Gastroesophageal sphincter (tissue), 4 donors: ENCODE results near the gene EXOC6B. TPM values are rescaled to one million over a fixed set of nuclear protein-coding genes. Genes with fewer than 3 reads are reported as not detected.

Source experiments
- ATAC-seq: fragments of 150-250 bp; one replicate; pipeline ENCODE4 v1.9.1; 2016; ENCODE audit warnings: mild to moderate bottlenecking, moderate library complexity
- H3K27ac ChIP-seq, 4 donors: fragments of 200-600 bp; sonication (generic) in 3 of 4; 1 replicate in 3 of 4; 2 replicates in 1 of 4; pipeline ENCODE4 v1.5.1; 2016 to 2019
- H3K27me3 ChIP-seq: fragments of 200-600 bp; sonication (generic); one replicate; pipeline ENCODE4 v1.5.1; 2019
- H3K36me3 ChIP-seq, 2 donors: fragments of 200-600 bp; sonication (generic); one replicate each; pipeline ENCODE4 v1.5.1; 2019; ENCODE audit warnings: control low read depth in 1 of 2
- H3K4me1 ChIP-seq, 3 donors: fragments of 200-600 bp; sonication (generic); 1 replicate in 2 of 3; 2 replicates in 1 of 3; pipeline ENCODE4 v1.5.1; 2016 to 2019; ENCODE audit warnings: control low read depth in 2 of 3
- H3K4me3 ChIP-seq, 2 donors: fragments of 200-600 bp; sonication (generic); one replicate each; pipeline ENCODE4 v1.5.1; 2019; ENCODE audit warnings: mild to moderate bottlenecking in 1 of 2, moderate library complexity in 1 of 2
- H3K9me3 ChIP-seq, 3 donors: fragments of 200-600 bp; sonication (generic); one replicate each; pipeline ENCODE4 v1.5.1; 2017 to 2019; ENCODE audit warnings: control low read depth in 2 of 3
- EP300 ChIP-seq: sonication (generic); formaldehyde crosslinking; IDR thresholded peaks from one replicate; pipeline ENCODE4 v1.6.1; 2017; ENCODE audit warnings: antibody characterized with exemption, mild to moderate bottlenecking
- POLR2A ChIP-seq, 2 donors: fragments of 450-650 bp; IDR thresholded peaks; one replicate each; pipeline ENCODE4 v1.6.1; 2017; ENCODE audit warnings: antibody characterized with exemption in 2 of 2, mild to moderate bottlenecking in 2 of 2, moderate library complexity in 1 of 2
- POLR2AphosphoS5 ChIP-seq: sonication (generic); formaldehyde crosslinking; IDR thresholded peaks from one replicate; pipeline ENCODE4 v1.6.1; 2017; ENCODE audit warnings: antibody characterized with exemption
- WGBS, 2 donors: methylation state at CpG; one replicate each; pipeline ENCODE4 v1.1.5; 2018; ENCODE audit warnings: low coverage in 1 of 2; 5-methylcytosine and 5-hydroxymethylcytosine counted together
- total RNA-seq, 4 donors: library from RNA; depleted of rRNA; stranded (reverse); fragments of >200 nt; gene quantifications; one replicate each; pipeline ENCODE4 v1.1.0, GENCODE V29; 2016
- TF ChIP-seq, protein P1 (sequence below), 4 experiments: fragments of 200-600 bp in 2 of 4; fragments of 450-650 bp in 2 of 4; sonication (generic) in 1 of 4; IDR thresholded peaks; one replicate each; pipeline ENCODE4 v1.5.1; 2017 to 2019; ENCODE audit warnings: antibody characterized with exemption in 4 of 4, mild to moderate bottlenecking in 2 of 4, moderate library complexity in 2 of 4

Gene EXOC6B
- total RNA-seq, 4 donors from 2014 or later: 35.3 to 47.2 (median 41.2) TPM

DNA sequence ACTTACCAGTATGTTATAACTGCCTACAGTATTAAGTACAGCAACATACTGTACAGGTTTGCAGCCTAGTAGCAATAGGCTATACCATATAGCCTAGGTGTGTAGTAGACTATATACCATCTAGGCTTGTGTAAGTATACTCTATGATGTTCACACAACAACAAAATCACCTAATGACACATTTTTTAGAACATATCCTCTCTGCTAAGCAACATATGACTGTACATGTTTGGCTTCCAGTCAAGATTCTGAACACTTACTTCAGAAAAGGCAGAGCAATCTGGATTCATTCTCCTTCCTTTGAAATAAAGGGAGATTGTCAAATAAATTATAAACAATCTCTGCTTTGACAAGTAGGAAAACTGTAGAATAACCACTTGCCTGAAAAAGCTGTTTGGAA, 81.8 kb downstream of the EXOC6B start:
- peaks cover 0 to 13% (median 0%) of the 10 kb centered on the region in 3 donors for H3K4me1 ChIP-seq
- no peaks in the 10 kb centered on the region for H3K27me3 ChIP-seq
- TF ChIP-seq POLR2AphosphoS5 (no peak), POLR2A (IDR thresholded peaks at IDR 0.05) (no peak), EP300 (no peak)
- TF ChIP-seq, protein P1, sequence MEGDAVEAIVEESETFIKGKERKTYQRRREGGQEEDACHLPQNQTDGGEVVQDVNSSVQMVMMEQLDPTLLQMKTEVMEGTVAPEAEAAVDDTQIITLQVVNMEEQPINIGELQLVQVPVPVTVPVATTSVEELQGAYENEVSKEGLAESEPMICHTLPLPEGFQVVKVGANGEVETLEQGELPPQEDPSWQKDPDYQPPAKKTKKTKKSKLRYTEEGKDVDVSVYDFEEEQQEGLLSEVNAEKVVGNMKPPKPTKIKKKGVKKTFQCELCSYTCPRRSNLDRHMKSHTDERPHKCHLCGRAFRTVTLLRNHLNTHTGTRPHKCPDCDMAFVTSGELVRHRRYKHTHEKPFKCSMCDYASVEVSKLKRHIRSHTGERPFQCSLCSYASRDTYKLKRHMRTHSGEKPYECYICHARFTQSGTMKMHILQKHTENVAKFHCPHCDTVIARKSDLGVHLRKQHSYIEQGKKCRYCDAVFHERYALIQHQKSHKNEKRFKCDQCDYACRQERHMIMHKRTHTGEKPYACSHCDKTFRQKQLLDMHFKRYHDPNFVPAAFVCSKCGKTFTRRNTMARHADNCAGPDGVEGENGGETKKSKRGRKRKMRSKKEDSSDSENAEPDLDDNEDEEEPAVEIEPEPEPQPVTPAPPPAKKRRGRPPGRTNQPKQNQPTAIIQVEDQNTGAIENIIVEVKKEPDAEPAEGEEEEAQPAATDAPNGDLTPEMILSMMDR (IDR thresholded peaks at IDR 0.05): no peak
- no peak overlapping the region for H3K4me3 ChIP-seq
- no peak overlapping the region for H3K27ac ChIP-seq
- H3K9me3 ChIP-seq: no peaks in the 10 kb centered on the region
- H3K36me3 ChIP-seq: peaks cover 0 to 14% of the 10 kb centered on the region in 2 donors
- ATAC-seq: no peak

DNA sequence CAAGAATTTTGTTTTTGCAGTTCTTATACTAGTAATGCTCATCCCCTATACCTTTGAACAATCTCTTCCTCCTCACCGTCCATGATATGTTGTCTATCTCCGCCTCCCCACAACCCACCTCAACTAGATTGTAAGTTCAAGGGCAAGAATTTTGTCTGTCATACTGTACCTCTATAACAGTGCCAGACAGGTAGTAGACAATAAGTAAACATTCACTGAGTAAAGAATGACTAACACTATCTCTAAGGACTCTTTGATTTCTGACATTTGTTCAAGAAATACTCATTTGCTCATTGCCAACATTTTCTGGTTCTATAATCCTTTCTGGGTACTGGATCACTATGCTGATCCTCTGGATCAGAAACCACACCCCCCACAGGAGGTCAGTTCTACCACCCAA, 82.4 kb downstream of the EXOC6B start:
- no peak for ATAC-seq
- Histone ChIP-seq H3K4me3 (no peak overlapping the region), H3K9me3 (no peaks in the 10 kb centered on the region), H3K4me1 (peaks cover 0 to 11% (median 0%) of the 10 kb centered on the region in 3 donors), H3K27ac (no peak overlapping the region), H3K36me3 (peaks cover 0 to 18% of the 10 kb centered on the region in 2 donors), H3K27me3 (no peaks in the 10 kb centered on the region)
- TF ChIP-seq, protein P1 (IDR thresholded peaks at IDR 0.05): no peak
- no peak for TF ChIP-seq POLR2A (IDR thresholded peaks at IDR 0.05)
- no peak for TF ChIP-seq POLR2AphosphoS5
- no peak for TF ChIP-seq EP300
- 100% methylated on average over 2 of the region's 2 CpGs for WGBS, 2 donors

DNA sequence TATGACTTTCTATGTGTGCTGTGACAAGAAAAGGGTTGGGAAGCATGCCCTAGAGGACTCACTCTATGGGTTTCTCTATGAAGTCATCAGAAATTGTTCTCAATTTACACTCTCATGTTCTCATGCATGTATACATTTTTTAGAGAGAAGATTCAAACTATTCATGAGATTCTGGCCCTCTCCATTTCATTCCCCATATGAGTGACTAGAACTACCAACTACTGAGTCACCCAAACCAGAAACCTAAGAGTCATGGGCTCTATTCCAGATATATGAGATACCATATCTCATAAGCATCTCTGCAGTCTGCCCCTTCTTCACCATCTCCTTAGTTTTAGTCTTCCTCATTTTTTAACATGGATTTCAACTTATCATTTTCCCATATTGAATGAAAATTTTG, 87.7 kb downstream of the EXOC6B start:
- Histone ChIP-seq H3K27ac (no peak overlapping the region), H3K4me3 (no peak overlapping the region), H3K36me3 (peaks cover 0 to 20% of the 10 kb centered on the region in 2 donors), H3K9me3 (no peaks in the 10 kb centered on the region), H3K4me1 (no peaks in the 10 kb centered on the region), H3K27me3 (no peaks in the 10 kb centered on the region)
- ATAC-seq: no peak
- TF ChIP-seq, protein P1 (IDR thresholded peaks at IDR 0.05): no peak
- TF ChIP-seq EP300: no peak
- TF ChIP-seq POLR2AphosphoS5: no peak
- no peak for TF ChIP-seq POLR2A (IDR thresholded peaks at IDR 0.05)

DNA sequence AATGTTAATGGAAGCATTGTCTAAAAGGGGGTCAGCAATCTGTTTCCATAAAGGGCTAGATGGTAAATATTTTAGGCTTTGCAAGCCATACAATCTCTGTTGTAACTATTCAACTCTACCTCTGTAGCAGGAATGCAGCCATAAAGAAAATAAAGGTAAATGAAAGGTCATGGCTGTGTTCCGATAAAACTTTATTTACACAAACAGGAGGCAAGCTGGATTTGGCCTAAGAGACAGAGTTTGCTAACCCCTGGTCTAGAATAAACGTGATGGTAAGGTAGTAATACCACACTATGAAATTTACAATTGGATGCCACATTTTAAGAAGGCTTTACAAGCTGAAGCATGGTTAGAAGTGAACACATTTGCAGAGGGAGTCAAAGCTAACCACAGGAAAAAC, 91.4 kb downstream of the EXOC6B start:
- no peak for ATAC-seq
- 70 to 84% methylated on average over 2 of the region's 2 CpGs for WGBS, 2 donors

DNA sequence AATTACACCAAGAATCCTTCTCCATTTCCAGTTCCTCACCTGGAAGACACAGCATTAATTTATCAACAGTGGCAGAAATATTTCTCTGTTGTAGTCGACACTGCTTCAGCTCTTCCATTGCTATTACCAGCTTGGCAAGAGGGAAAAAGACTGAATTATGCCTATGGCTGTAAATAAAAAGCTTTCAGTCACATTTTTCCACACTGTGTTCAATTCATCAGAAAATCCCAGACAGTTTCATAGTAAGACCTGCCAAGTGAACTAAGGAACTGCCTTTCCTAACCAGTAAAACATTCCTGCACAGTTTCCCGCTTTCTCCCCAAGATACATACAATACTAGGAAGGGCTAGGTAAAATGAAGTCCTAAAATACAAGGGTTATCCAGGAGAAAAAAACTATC, 94.7 kb downstream of the EXOC6B start:
- peaks cover 0 to 4% (median 0%) of the 10 kb centered on the region in 3 donors for H3K4me1 ChIP-seq
- H3K36me3 ChIP-seq: no peaks in the 10 kb centered on the region
- TF ChIP-seq POLR2A (IDR thresholded peaks at IDR 0.05) (no peak), EP300 (no peak), POLR2AphosphoS5 (no peak)
- no peaks in the 10 kb centered on the region for H3K27me3 ChIP-seq
- WGBS, 2 donors: 53 to 63% methylated on average over 2 of the region's 2 CpGs
- ATAC-seq: no peak
- H3K27ac ChIP-seq: no peak overlapping the region
- H3K9me3 ChIP-seq: no peaks in the 10 kb centered on the region
- H3K4me3 ChIP-seq: no peak overlapping the region

More for the DNA sequence above, 91.4 kb downstream of the EXOC6B start:
- Histone ChIP-seq H3K36me3 (peaks cover 0 to 5% of the 10 kb centered on the region in 2 donors), H3K4me1 (peaks cover 0 to 4% (median 0%) of the 10 kb centered on the region in 3 donors), H3K27ac (no peak overlapping the region), H3K4me3 (no peak overlapping the region), H3K27me3 (no peaks in the 10 kb centered on the region), H3K9me3 (no peaks in the 10 kb centered on the region)
- no peak for TF ChIP-seq POLR2A (IDR thresholded peaks at IDR 0.05)
- no peak for TF ChIP-seq POLR2AphosphoS5
- TF ChIP-seq, protein P1 (IDR thresholded peaks at IDR 0.05): no peak
- no peak for TF ChIP-seq EP300
